ENCODE measurements around the gene TMEM187.

DNA sequence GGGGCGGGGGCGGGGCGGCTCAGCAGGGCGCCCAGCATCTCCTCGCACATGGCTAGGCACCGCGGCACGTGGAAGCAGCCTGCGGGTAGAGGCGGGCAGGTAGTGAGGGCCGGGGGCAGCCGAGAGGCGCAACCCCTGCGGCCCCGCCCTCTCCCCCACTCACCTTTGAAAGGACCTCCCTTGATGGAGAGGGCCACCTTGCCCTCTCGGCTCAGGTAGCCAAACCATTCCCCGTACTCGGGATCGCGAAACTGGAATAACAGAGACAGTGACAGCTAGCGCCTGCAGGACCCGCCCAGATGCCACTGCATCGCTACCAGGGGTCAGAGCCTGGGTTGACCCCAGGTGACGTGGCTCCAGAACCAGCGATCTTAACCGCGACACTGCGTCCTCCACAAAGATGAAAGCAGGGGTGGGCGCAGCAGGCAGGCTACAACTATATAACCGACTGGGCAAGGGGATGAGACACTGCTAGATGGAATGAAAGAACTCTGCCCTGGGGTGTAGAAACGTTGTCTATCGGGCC is 37.2 kb upstream of the TMEM187 start:
- no peak for TF ChIP-seq NFIC (IDR thresholded peaks at IDR 0.05)
- TF ChIP-seq CREB1 (IDR thresholded peaks at IDR 0.05; ENCODE audit: low read depth): no peak
- no peak for TF ChIP-seq REST (IDR thresholded peaks at IDR 0.05; ENCODE audit: low read depth)
- TF ChIP-seq TCF12 (IDR thresholded peaks at IDR 0.05; ENCODE audit: low read depth): no peak
- TF ChIP-seq TEAD4 (IDR thresholded peaks at IDR 0.05): no peak
- no peak for TF ChIP-seq YY1 (IDR thresholded peaks at IDR 0.05; ENCODE audit: low read depth)
- TF ChIP-seq EP300 (IDR thresholded peaks at IDR 0.05; ENCODE audit: borderline replicate concordance): no peak
- no peak for TF ChIP-seq RAD21 (IDR thresholded peaks at IDR 0.05; ENCODE audit: low read depth)
- TF ChIP-seq, protein P1, sequence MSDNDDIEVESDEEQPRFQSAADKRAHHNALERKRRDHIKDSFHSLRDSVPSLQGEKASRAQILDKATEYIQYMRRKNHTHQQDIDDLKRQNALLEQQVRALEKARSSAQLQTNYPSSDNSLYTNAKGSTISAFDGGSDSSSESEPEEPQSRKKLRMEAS (IDR thresholded peaks at IDR 0.05): peak; percentile 45; the same call in 1 of the 2 replicates
- TF ChIP-seq FOXM1 (IDR thresholded peaks at IDR 0.05; ENCODE audit: borderline replicate concordance, low read depth): no peak
- TF ChIP-seq TAF1 (IDR thresholded peaks at IDR 0.05; ENCODE audit: low read depth): no peak
